Measurements from ENCODE around the gene AKAP12. TPM values are rescaled to one million over a fixed set of nuclear protein-coding genes. Genes with fewer than 3 reads are reported as not detected.

The AKAP12 gene, protein sequence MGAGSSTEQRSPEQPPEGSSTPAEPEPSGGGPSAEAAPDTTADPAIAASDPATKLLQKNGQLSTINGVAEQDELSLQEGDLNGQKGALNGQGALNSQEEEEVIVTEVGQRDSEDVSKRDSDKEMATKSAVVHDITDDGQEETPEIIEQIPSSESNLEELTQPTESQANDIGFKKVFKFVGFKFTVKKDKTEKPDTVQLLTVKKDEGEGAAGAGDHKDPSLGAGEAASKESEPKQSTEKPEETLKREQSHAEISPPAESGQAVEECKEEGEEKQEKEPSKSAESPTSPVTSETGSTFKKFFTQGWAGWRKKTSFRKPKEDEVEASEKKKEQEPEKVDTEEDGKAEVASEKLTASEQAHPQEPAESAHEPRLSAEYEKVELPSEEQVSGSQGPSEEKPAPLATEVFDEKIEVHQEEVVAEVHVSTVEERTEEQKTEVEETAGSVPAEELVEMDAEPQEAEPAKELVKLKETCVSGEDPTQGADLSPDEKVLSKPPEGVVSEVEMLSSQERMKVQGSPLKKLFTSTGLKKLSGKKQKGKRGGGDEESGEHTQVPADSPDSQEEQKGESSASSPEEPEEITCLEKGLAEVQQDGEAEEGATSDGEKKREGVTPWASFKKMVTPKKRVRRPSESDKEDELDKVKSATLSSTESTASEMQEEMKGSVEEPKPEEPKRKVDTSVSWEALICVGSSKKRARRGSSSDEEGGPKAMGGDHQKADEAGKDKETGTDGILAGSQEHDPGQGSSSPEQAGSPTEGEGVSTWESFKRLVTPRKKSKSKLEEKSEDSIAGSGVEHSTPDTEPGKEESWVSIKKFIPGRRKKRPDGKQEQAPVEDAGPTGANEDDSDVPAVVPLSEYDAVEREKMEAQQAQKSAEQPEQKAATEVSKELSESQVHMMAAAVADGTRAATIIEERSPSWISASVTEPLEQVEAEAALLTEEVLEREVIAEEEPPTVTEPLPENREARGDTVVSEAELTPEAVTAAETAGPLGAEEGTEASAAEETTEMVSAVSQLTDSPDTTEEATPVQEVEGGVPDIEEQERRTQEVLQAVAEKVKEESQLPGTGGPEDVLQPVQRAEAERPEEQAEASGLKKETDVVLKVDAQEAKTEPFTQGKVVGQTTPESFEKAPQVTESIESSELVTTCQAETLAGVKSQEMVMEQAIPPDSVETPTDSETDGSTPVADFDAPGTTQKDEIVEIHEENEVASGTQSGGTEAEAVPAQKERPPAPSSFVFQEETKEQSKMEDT (N-terminal part only)
- 44.4 and 84.9 TPM in 2 replicates for total RNA-seq
- 66.5 and 81.7 TPM in 2 replicates for polyA plus RNA-seq

DNA sequence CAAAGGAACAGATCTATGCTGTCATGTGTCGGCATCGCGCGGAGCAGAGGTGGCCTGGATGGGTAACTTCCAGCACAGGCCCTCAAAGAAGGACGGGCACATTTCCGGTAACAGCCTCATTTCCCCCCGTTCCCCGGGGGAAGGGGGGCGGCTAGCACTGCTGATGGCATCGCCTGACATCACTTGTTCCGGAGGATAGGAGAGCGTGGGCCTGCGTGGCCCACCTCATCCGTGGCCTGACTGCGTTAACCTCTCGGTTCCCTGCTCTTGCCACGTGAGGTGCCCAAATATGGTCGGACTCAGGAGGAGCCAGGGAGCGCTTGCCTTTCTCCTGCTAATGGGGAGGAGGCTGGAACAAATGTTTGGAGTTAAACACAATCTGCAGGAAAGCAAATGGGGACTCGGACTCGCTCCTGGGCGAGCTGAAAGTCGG lies at the start of gene AKAP12:
Gene AKAP12, plus strand, starts transcription at position 365 of the 433 bp plus-strand sequence. CDS start 596 bp downstream, outside the sequence.
- Histone ChIP-seq H3K4me3 (peak within 1 kb of the TSS; percentile 89), H3K4me1 (ENCODE audit: low read depth) (peaks cover 16% of the 10 kb centered on the region), H3K27me3 (no peaks in the 10 kb centered on the region), H3K9me3 (ENCODE audit: low read depth) (no peaks in the 10 kb centered on the region), H3K36me3 (no peaks in the 10 kb centered on the region), H3K27ac (peak within 1 kb of the TSS; percentile 89)
- DNase-seq (ENCODE audit: low read depth in 1 of 2, low spot score in 1 of 2) = peak; percentile 65 to 71
- TF ChIP-seq, protein P1, sequence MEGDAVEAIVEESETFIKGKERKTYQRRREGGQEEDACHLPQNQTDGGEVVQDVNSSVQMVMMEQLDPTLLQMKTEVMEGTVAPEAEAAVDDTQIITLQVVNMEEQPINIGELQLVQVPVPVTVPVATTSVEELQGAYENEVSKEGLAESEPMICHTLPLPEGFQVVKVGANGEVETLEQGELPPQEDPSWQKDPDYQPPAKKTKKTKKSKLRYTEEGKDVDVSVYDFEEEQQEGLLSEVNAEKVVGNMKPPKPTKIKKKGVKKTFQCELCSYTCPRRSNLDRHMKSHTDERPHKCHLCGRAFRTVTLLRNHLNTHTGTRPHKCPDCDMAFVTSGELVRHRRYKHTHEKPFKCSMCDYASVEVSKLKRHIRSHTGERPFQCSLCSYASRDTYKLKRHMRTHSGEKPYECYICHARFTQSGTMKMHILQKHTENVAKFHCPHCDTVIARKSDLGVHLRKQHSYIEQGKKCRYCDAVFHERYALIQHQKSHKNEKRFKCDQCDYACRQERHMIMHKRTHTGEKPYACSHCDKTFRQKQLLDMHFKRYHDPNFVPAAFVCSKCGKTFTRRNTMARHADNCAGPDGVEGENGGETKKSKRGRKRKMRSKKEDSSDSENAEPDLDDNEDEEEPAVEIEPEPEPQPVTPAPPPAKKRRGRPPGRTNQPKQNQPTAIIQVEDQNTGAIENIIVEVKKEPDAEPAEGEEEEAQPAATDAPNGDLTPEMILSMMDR (IDR thresholded peaks at IDR 0.05; ENCODE audit: low read depth, low read length) = no peak

DNA sequence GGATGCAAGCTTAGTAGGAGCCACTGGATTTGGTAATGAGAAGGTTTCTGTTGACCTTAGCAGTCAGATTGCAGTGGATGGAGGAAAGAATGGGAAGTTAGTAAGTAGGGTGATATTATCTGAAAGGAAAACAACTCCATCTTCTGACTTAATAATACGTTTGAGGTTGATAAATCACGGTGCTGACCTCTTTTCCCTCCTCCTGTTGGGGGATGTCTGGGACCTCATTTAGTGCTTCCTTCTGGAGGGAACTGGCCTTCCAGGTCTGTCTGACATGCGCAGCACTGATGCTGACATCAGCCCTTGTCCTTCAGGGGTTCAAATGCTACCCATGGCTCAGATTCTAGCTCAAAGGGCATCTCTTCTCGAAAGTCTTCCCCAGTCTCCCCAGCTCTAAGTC lies 48.2 kb upstream of the AKAP12 start:
- no peak overlapping the region for H3K27ac ChIP-seq
- TF ChIP-seq, protein P1 (IDR thresholded peaks at IDR 0.05; ENCODE audit: low read depth, low read length) = no peak
- DNase-seq (ENCODE audit: low read depth in 1 of 2, low spot score in 1 of 2) = no peak
- H3K36me3 ChIP-seq = no peaks in the 10 kb centered on the region
- H3K4me1 ChIP-seq (ENCODE audit: low read depth) = no peaks in the 10 kb centered on the region
- no peaks in the 10 kb centered on the region for H3K9me3 ChIP-seq (ENCODE audit: low read depth)
- H3K4me3 ChIP-seq = no peak overlapping the region
- no peaks in the 10 kb centered on the region for H3K27me3 ChIP-seq

DNA sequence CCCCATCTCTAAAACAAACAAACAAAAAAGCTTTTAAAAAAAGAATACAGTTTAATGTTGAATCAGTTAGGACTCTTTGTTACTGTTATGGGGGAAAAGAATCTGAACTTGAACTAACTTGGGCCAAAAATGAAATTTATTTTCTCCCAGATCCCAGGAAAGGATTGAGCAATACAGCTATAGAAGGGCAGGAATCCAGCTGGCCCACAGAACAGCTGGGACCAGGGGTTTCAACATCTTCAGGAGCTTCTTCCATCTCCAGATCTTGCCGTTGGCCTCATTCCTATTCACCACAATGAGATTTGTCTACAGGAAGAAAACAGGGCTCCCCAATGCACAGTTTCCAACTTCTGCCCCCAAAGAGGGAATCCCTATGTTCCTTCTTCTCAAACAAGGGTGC lies 43.2 kb upstream of the AKAP12 start:
- Histone ChIP-seq H3K9me3 (ENCODE audit: low read depth) (no peaks in the 10 kb centered on the region), H3K27me3 (no peaks in the 10 kb centered on the region), H3K27ac (no peak overlapping the region), H3K4me3 (no peak overlapping the region), H3K4me1 (ENCODE audit: low read depth) (no peaks in the 10 kb centered on the region), H3K36me3 (no peaks in the 10 kb centered on the region)
- TF ChIP-seq, protein P1 (IDR thresholded peaks at IDR 0.05; ENCODE audit: low read depth, low read length) = no peak
- DNase-seq (ENCODE audit: low read depth in 1 of 2, low spot score in 1 of 2) = peak in 1 of 2 donors; percentile 93

DNA sequence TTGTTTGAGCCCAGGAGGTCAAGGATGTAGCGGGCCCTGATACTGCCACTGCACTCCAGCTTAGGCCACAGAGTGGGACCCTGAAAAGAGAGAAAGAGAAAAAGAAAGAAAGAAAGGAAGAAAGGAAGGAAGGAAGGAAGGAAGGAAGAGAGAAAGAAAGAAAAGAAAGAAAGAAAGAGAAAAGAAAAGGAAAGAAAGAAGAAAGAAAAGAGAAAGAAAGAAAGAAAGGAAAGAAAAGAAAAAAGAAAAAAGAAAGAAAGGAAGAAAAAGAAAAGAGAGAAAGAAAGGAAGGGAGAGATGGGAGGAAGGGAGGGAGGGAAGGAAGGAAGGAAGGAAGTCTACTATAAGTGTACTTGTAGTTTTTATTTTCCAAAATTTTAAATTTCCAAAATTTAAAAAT lies 42.2 kb upstream of the AKAP12 start:
- Histone ChIP-seq H3K4me3 (no peak overlapping the region), H3K9me3 (ENCODE audit: low read depth) (no peaks in the 10 kb centered on the region), H3K27ac (no peak overlapping the region), H3K27me3 (no peaks in the 10 kb centered on the region), H3K36me3 (no peaks in the 10 kb centered on the region), H3K4me1 (ENCODE audit: low read depth) (no peaks in the 10 kb centered on the region)
- no peak for DNase-seq (ENCODE audit: low read depth in 1 of 2, low spot score in 1 of 2)
- TF ChIP-seq, protein P1 (IDR thresholded peaks at IDR 0.05; ENCODE audit: low read depth, low read length) = no peak

DNA sequence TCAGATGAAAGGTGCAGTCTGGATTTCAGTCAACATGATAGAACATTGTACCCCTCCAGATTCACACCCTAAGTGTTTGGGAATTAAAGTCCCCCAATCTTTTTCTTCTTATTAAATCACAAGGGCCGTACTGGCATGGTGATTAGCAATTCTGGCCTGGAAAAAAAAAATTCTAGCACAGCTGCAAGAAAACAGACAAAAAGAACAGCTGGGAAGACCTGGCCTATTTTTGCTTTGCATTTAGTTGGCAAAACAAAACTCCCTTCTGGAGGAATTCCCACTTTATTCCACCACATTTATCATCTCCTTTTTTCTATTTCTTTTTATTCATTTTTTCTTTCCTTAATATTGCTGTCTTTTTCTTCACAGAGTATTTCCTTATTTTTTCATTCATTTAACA lies 39.8 kb upstream of the AKAP12 start:
- no peaks in the 10 kb centered on the region for H3K9me3 ChIP-seq (ENCODE audit: low read depth)
- TF ChIP-seq, protein P1 (IDR thresholded peaks at IDR 0.05; ENCODE audit: low read depth, low read length) = no peak
- no peak overlapping the region for H3K4me3 ChIP-seq
- H3K27ac ChIP-seq = no peak overlapping the region
- no peaks in the 10 kb centered on the region for H3K36me3 ChIP-seq
- DNase-seq (ENCODE audit: low read depth in 1 of 2, low spot score in 1 of 2) = no peak
- no peaks in the 10 kb centered on the region for H3K4me1 ChIP-seq (ENCODE audit: low read depth)
- H3K27me3 ChIP-seq = no peaks in the 10 kb centered on the region

All from cardiac muscle cell (in vitro differentiated cells and primary cell).